Measurements from ENCODE around the gene EID1. TPM values are rescaled to one million over a fixed set of nuclear protein-coding genes. Genes with fewer than 3 reads are reported as not detected.

Gene EID1
- total and polyA plus RNA-seq, 12 donors = 129 to 255 (median 220) TPM

DNA sequence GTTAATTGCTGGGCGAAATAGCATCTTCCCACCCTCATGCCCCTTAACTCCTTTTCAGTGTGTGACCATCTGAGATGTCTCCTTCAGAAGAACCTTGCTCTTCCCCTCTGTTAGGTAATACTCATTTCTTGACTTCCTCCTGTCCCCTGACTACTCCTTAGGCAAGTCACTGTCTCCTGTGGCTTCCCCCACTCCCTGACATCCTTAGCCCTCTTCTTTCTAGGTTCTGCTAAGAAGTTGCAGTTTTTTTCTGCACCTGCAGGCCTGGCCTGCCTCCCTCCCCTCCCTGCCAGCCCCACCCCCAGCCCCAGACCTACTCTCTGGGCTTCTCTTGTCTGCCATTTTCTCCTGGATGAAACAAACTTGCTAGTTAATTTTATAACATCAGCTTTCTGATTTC, 15.2 kb upstream of the EID1 start:
- TF ChIP-seq CTCF (IDR thresholded peaks at IDR 0.05) = no peak
- Histone ChIP-seq H3K4me3 (no peak overlapping the region), H3K36me3 (no peaks in the 10 kb centered on the region), H3K9me3 (no peaks in the 10 kb centered on the region), H3K4me1 (peaks cover 0 to 5% (median 0%) of the 10 kb centered on the region in 9 donors), H3K27ac (no peak overlapping the region), H3K27me3 (no peaks in the 10 kb centered on the region)
- WGBS, 2 donors = 94 to 96% methylated on average over 1 of the region's 1 CpG
- intact Hi-C loops (cut with DNase I) = loop anchor here (2.0 to 10.0 kb wide), 9 partner anchors 282 to 1285 kb away; partner anchors contain the start of gene FGF7 (in 6 of the 10)
- DNase-seq = no peak
- no peak for ATAC-seq

DNA sequence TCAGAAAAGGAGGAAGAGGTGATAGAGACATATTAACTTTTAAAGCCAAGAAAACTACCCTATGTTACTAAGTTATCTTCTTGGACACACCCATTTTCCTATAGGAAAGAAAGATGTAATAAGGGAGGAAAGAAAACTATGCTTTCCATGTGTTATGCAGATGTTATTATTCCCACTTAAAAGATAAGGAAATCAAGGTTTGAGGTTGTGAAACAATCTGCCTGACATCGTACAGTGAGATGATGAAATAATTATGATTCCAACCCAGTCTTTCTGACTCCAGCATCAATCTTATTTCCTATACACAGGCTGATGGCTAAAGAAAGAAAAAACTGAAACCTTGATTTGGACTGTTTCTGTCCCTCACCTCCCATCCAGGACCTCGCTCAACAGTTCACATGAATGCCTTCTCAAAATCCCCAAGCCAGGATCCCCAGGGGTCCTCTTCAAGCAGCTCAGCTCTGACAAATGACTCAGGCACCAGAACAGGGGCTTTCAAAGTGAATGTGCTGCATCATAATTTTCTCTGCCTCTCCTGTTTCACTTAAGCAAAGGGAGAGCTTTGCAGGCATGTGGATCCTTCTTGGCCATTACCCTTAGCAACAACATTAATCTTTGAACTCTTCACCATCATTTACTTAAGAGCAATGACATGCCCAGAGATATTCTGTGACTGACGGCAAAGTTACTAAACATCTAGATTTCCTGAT, 12.4 kb upstream of the EID1 start:
- peak overlapping the region in 2 of 10 donors; percentile 3 to 21 for H3K27ac ChIP-seq

DNA sequence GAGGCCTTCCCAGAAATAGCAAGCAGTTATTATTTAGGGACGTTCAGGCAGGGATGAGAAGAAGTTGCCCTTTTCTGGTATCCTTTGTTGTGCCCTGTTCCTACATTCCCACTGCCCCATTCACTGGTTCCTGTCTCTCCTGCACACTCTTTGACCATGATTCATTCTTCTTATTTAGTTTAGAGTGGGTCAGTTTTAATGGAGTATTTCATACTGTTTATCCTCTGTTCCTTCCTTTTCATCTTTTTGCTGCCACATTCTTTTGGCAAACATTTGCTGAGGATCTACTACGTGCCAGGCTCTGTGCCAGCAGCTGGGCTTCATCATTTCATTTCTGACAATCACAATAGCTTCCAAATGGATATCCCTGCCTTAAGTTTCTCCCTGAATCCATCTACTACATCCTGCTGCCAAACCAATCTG, 11.8 kb upstream of the EID1 start:
- H3K4me1 ChIP-seq = peaks cover 0 to 18% (median 0%) of the 10 kb centered on the region in 9 donors
- no peaks in the 10 kb centered on the region for H3K27me3 ChIP-seq
- DNase-seq (no peak), ATAC-seq (no peak)
- H3K36me3 ChIP-seq = no peaks in the 10 kb centered on the region
- WGBS, 2 donors = 46 to 66% methylated on average over 2 of the region's 2 CpGs
- peak overlapping the region in 2 of 10 donors; percentile 3 to 21 for H3K27ac ChIP-seq
- intact Hi-C loops (cut with DNase I) = loop anchor here in 3 of 10 donors (5.0 to 10.0 kb wide), 4 partner anchors 279 to 1279 kb away; partner anchors contain the start of gene FGF7 (in 1 of the 3)
- TF ChIP-seq CTCF (IDR thresholded peaks at IDR 0.05) = no peak
- no peak overlapping the region for H3K4me3 ChIP-seq
- H3K9me3 ChIP-seq = no peaks in the 10 kb centered on the region

More for the DNA sequence above, 12.4 kb upstream of the EID1 start:
- intact Hi-C loops (cut with DNase I) = loop anchor here in 3 of 10 donors (5.0 to 10.0 kb wide), 4 partner anchors 279 to 1279 kb away; partner anchors contain the start of gene FGF7 (in 1 of the 3)
- H3K4me1 ChIP-seq = peaks cover 0 to 18% (median 0%) of the 10 kb centered on the region in 9 donors
- no peak for DNase-seq
- peak in 1 of 8 donors; percentile 55 for ATAC-seq
- WGBS, 2 donors = 60 to 70% methylated on average over 3 of the region's 3 CpGs
- no peak overlapping the region for H3K4me3 ChIP-seq
- no peak for TF ChIP-seq CTCF (IDR thresholded peaks at IDR 0.05)
- H3K9me3 ChIP-seq = no peaks in the 10 kb centered on the region
- no peaks in the 10 kb centered on the region for H3K36me3 ChIP-seq
- H3K27me3 ChIP-seq = no peaks in the 10 kb centered on the region

GRCh38 chr15:48868023-48868422, 9.9 kb upstream of the EID1 start:
- TF ChIP-seq CTCF (IDR thresholded peaks at IDR 0.05) = no peak
- Histone ChIP-seq H3K9me3 (no peaks in the 10 kb centered on the region), H3K4me3 (no peak overlapping the region), H3K27me3 (no peaks in the 10 kb centered on the region), H3K4me1 (peaks cover 0 to 18% (median 0%) of the 10 kb centered on the region in 9 donors), H3K36me3 (no peaks in the 10 kb centered on the region), H3K27ac (peak overlapping the region in 1 of 10 donors; percentile 3)
- intact Hi-C loops (cut with DNase I) = loop anchor here in 3 of 10 donors (5.0 to 10.0 kb wide), 4 partner anchors 277 to 1277 kb away; partner anchors contain the start of gene FGF7 (in 1 of the 3)
- DNase-seq (no peak), ATAC-seq (no peak)
